ENCODE results near the gene GPBP1L1. TPM values are rescaled to one million over a fixed set of nuclear protein-coding genes. Genes with fewer than 3 reads are reported as not detected.

GPBP1L1 gene
- total and polyA plus RNA-seq, 2 of the 13 experiments (the other 11 are each of a cell fraction or from before 2014, with no cell fraction given), result 45.9 to 86.1 TPM

- ChIA-PET CTCF (ENCODE audit: low intra/inter-chr PET ratio, low total read pairs) (no interaction called here), POLR2A (no interaction called here)
- Histone ChIP-seq H3K4me2 (ENCODE audit: low read depth, low read length) (peak overlapping the region; percentile 36), H3K36me3 (replicated peaks in 1 of 2; ENCODE audit: control insufficient read depth in 1 of 2, insufficient read depth in 2 of 2, low read length in 2 of 2) (peaks cover 0 to 6% of the 10 kb centered on the region in 2 experiments; a peak in 1 of 5 replicates), H3K79me2 (ENCODE audit: insufficient read depth, low read length) (peaks cover 87% of the 10 kb centered on the region), H3K4me1 (ENCODE audit: insufficient read depth, low read length) (peaks cover 66% of the 10 kb centered on the region), H3K9ac (ENCODE audit: insufficient read depth, low read depth, low read length) (peak overlapping the region; percentile 13; the same call in 1 of the 2 replicates), H2AFZ (ENCODE audit: low read length) (no peak overlapping the region), H3K9me3 (ENCODE audit: low read length) (no peaks in the 10 kb centered on the region), H3K27me3 (ENCODE audit: control insufficient read depth in 1 of 2, insufficient read depth in 2 of 2, low read length in 2 of 2) (peaks cover 0 to 5% of the 10 kb centered on the region in 2 experiments; a peak in 2 of 5 replicates), H3K27ac (ENCODE audit: extremely low read length, insufficient read depth, low read length) (no peak overlapping the region), H3K4me3 (replicated peaks in 1 of 3; ENCODE audit: insufficient read depth in 1 of 3, low read depth in 2 of 3, low read length in 3 of 3) (peak overlapping the region in 1 of 3 experiments; percentile 22; a peak in 1 of 6 replicates), H4K20me1 (ENCODE audit: insufficient read depth, low read length) (peaks cover 69% of the 10 kb centered on the region)
- no peak for TF ChIP-seq KDM5B (CRISPR knock-in tag; IDR thresholded peaks at IDR 0.05; ENCODE audit: borderline replicate concordance)
- TF ChIP-seq, protein P1, sequence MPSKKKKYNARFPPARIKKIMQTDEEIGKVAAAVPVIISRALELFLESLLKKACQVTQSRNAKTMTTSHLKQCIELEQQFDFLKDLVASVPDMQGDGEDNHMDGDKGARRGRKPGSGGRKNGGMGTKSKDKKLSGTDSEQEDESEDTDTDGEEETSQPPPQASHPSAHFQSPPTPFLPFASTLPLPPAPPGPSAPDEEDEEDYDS (CRISPR knock-in tag; IDR thresholded peaks at IDR 0.05), result no peak
- TF ChIP-seq ZNF20 (CRISPR knock-in tag; IDR thresholded peaks at IDR 0.05), result no peak
- TF ChIP-seq SRF (IDR thresholded peaks at IDR 0.05; ENCODE audit: low read depth, low read length), result no peak
- no peak for TF ChIP-seq DMTF1 (CRISPR knock-in tag; IDR thresholded peaks at IDR 0.05)
- TF ChIP-seq SRSF9 (IDR thresholded peaks at IDR 0.05; ENCODE audit: borderline replicate concordance, insufficient read depth, low read depth, low read length, poor library complexity, severe bottlenecking), result no peak
- no peak for TF ChIP-seq MEIS1 (CRISPR knock-in tag; IDR thresholded peaks at IDR 0.05; ENCODE audit: borderline replicate concordance)
- TF ChIP-seq ZEB1 (IDR thresholded peaks at IDR 0.05; ENCODE audit: insufficient replicate concordance, low read depth), result no peak
- TF ChIP-seq POLR2AphosphoS2 (IDR thresholded peaks at IDR 0.05; ENCODE audit: low read depth, low read length), result no peak
- no peak for TF ChIP-seq FLYWCH1 (CRISPR knock-in tag; IDR thresholded peaks at IDR 0.05)
- TF ChIP-seq ZFP36L1 (CRISPR knock-in tag; IDR thresholded peaks at IDR 0.05), result no peak
- no peak for TF ChIP-seq FOXO1 (CRISPR knock-in tag; IDR thresholded peaks at IDR 0.05)
- no peak for TF ChIP-seq KDM4B (CRISPR knock-in tag; IDR thresholded peaks at IDR 0.05)
- TF ChIP-seq RBAK (CRISPR knock-in tag; IDR thresholded peaks at IDR 0.05), result no peak
- FAIRE-seq (no peak), DNase-seq (ENCODE audit: low spot score) (no peak), ATAC-seq (no peak)
- intact Hi-C loops (cut with micrococcal nuclease; ENCODE audit: unreplicated experiment), result no loop called here
- WGBS (ENCODE audit: low lambda C conversion rate), result 79% methylated on average over 6 of the region's 6 CpGs
- BruUV-seq (replicated peaks), result no TSS peak
- in situ Hi-C loops (cut with HindIII; ENCODE audit: extremely low pct_ligation_motif_present, low pct_unique_long_range_greater_than_20kb), result no loop called here
These were observed 3.4 kb downstream of the GPBP1L1 start for GRCh38 chr1:45682942-45683341.
